Hippocampal formation (tissue), 2 donors: Measurements from ENCODE around the gene ACBD4.
"Not testable (repeated sequence)": the region's sequence is repeated elsewhere in the genome, so short reads cannot be mapped to it uniquely, and the experiment has no call there.

Experiments
- DNase-seq, 2 donors: peaks; one replicate each; lab custom pipeline; 2025; lab: John Stamatoyannopoulos, UW

Gene ACBD4

DNA sequence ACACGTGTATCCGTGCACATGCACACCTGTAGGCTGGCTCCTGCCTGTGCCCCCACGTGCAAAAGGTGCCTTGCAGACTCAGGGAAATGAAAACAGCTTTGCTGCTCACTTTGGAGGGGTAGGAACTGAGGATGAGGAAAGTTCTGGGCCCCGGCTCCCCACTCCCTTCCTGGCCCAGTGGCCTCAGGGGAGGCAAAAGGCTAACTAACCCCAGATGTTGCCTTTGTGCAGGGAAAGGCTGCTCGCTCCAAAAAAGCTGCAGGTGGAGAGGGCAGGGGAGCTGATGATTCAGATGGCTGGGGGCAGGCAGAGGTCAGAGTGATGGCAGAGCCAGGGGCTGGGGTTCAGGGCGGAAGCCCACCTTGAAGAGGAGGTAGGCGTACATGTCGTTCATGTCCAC lies 15.5 kb upstream of the ACBD4 start:
- DNase-seq: no peak

DNA sequence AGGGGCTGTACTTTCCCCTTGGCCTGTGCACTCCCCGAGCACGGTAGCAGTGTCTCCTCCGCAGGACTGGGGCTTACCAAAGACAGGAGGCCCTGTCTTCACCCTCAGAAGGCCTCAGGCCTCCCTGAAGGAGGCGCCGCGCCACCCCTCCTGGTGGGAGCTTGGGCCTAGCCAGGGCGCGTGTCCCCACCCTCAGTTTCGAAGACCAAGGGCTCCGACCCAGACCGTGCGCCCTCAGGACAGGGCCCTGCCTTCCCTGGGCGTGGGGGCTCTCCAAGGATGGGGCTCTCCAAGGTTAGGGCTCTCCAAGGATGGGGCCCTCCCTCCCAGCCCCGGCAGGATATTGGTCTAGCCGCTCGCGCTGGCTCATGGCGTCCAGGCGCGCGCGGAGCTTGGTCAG lies 14.9 kb upstream of the ACBD4 start:
- no peak for DNase-seq

DNA sequence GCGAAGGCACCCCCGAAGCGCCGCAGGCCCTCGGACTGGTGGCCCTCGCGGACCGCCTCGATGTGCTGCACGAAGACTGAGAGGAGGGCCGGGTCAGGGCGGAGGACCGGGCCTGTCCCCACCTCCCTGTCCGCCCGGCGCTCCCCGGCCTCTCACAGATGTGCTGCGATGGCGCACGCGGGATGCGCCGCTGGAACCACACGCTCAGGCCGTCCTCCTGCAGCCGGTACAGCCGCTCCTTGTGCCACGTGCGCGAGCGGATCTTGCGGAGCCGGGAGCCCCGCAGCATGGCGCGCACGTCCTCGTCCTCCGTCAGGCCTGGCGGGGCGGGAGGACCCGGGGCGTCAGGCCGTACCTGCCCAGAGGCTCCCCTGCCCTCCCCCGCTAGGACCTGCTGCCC lies 14.4 kb upstream of the ACBD4 start:
- DNase-seq: no peak

DNA sequence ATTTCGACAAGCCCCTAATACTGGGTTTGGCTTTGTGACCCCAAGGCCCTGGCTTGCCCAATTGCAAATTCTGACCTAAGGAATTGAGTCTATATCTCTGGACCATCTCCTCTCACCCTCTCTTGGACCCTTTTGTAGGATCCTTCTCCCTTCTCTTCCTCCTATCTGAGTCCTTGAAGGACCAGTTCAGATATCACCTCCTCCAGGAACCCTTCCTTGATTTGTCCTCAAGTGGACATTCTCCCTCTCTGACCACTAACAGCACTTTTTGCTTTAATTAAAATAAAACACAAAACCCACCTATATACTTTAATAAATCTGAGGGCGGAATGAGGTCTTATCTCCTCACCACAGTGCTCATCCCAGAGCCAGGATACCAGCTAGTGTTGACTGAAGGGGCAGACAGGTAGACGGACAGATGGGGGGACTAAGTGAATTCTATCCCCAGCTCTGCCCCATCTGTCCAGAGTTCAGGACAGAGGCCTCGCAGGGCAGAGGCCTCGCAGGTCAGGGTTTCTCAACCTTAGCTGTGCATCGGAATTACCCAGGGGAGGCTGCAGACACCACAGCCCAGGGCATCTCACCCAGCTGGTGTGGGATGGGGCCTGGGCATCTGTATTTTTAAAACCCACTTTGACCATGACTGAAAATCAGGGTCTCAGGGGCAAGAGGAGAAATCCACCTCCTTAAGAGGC lies 12.3 kb upstream of the ACBD4 start:
- no peak for DNase-seq

DNA sequence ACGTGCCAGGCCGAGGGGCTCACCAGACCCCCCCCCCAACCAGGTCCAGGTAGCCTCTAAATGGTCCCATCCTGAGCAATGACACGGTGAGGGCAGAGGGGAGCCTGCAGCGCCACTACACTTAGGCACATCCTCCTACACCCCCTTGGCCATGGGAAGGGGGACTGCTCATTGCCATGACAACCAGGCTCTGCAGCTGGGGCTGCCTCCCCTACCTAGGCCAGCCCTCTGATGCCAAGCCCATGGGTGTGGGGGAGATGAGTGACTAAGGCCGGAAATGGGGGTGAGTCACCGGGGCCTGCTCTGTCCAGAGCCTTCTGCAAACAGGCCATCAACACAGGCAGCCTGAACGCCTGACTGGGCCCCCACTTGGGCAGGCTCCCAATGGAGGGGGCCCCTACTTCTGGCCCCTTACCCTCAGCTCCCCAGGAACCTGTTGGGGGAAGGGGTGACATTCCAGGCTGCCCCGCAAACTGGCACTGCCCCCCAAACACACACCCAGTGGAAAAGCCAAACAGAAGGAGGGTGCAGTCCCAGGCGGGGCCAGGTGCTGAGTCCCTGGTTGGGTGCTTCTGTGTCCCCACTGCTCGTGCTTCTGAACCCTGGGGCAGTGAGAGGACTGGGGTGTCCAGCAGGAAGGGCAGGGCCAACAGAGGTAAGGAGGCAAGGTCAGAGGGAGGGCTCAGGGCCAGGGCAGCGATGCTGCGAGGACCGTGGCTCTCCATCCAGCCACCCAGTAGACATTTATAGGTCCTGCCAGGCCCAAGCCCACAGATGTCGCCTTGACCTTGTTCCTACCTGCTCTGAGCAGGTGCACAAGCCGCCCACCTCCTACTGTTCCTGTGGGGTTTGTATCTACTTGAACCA lies 11.3 kb upstream of the ACBD4 start:
- no peak for DNase-seq

GRCh38 chr17:45124797-45125122 lies 10.7 kb upstream of the ACBD4 start:
- DNase-seq: not testable (repeated sequence)

GRCh38 chr17:45125509-45125908 lies 10.0 kb upstream of the ACBD4 start:
- no peak for DNase-seq

DNA sequence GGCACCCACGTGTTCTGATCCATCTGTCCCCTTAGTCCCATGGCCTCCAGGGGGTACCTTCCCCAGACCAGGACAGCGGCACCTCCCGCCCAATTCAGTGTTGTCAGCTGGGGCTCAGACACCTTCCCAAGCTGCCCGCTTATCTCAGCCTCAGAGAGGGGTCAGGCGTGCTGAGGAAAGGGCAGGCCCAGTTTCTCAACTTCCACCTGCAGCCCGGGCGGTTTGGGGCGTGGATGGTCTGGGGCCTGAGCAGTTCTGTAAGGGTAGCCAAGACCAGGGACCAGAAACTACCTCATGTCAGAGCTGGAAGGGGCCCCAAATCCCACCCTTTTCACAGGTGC lies 8.3 kb upstream of the ACBD4 start:
- no peak for DNase-seq

- no peak for DNase-seq
Measured at GRCh38 chr17:45127548-45128300, 7.8 kb upstream of the ACBD4 start.

DNA sequence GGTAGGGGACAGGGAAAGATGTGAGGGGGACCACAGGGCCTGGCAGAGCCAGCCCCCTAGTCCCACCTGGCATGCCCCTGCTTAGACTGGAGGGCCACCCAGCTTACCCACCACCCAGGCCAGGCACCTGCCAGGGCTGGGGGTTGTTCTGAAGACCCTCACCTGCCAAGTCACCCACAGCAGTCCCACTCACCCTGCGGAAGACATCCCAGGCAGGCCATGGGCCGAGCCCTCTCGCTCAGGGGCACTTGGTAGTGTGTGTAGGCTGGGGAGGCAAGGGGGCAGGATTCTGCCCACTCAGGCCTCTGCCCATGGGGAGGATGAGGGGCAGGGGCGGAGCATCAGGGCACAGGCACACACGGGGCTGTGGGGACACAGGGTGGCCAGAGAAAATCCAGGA lies 7.2 kb upstream of the ACBD4 start:
- no peak for DNase-seq

DNA sequence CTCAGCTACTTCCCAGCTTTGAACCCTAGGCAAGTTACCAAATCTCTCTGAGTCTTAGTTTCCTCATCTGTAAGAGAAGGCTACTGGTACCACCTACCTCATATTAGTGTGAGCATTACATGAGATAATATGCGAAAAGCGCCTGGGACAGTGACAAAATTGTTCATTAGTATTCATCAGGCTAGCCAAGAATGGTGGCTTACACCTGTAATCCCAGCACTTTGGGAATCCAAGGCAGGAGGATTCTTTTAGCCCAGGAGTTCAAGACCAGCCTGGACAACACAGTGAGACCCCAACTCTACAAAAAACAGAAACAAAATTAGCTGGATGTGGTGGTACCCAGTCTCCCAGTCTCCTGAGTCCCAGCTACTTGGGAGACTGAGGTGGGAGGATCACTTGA lies 6.5 kb upstream of the ACBD4 start:
- DNase-seq: no peak

DNA sequence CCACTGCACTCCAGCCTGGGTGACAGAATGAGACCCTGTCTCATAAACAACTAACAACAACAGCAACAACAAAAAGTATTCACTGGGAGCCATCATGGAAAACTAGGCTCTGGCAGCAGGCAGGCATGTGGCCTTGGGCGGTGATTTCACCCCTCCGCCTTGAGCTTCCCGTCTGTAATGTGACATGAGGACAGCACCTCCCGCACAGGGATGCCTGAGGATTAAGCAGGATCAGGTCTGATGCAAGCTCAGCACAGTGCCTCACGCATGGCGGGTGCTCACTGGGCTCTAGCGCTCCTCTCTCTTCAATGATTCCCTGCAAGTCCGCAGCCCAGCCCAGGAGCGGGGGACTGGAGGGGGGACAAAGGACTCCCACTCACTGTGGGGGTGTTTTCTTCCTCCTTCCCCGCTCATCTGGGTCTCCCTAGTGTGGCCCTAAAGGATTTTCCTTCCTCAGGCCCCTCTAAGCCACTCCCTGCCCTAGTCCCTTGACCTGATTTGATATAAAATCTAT lies 6.0 kb upstream of the ACBD4 start:
- no peak for DNase-seq

DNA sequence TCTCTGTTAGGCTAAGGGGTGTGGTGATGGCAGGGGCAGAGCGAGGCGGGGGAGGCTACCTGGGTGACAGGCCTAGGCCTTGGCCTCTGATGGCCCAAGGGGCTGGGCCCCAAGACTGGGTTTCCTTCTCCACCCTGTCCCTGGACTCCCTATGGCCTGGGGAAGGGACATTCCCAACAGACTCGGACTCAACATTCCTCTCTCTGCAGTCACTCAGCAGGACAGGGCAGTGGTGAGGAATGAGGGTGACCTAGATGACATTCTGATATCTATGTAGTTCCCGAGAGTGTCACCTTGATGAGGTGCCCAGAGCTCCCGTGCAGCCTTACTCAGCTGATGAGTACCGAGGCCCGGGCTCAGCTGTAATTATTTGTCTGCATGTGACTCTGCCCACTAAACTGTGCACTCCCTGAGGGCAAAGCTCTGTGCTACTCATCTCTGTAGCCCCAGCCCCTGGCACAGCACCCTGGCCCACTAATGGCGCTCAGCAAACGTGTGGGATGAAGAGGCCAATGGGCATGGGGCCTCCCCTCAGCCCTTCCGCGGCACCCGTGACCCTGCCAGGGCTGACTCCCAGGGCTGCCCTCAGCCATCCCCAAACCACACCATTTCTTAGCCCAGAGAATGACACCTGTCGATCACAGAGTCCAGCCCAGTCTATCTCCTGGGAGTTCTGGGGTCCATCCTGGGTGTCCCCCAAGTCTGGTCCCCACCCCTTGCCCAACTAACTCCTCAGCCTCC lies 5.4 kb upstream of the ACBD4 start:
- no peak for DNase-seq

DNA sequence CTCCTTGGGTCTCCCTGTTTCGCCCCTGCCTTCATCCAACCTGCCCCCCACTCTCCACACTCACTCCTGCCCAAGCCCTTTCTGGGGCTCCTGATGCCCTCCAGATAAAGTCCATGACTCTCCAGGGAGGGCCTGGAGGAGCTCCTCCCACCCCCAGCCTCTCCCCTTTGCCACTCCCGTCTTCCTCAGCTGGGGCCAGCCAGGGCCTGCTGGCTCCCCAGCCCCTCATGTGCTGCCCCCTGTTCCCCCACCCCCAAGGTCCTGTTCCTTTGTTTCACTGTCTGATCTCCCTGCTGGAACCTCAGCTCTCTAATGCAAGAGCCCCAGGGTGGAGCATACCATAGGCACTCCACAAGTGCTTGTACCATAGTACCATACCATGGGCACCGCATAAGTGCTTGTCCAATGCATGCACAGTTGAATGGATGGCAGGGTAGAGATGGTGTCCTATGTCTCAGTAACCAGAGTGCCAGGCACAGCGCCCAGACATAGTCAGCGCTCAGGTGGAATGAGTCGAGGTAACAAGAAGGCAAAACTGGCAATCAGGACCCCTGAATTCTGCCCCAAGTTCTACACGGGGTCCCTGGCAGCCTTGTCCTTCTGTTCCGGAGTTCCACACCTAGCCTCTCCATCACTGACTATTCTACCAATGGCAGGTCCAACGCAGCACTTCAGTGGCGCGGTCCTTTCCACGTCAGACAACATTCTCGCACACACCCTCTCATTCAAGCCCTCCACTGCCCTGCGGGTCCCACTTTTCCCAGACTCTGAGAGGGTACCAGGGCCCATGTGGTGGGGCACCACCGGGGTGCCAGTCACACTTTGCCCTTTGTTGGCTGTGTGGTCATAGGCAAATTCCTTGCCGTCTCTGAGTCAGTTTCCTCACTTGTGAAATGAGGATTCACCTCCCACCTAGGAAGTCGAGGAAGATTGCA lies 4.5 kb upstream of the ACBD4 start:
- DNase-seq: no peak

DNA sequence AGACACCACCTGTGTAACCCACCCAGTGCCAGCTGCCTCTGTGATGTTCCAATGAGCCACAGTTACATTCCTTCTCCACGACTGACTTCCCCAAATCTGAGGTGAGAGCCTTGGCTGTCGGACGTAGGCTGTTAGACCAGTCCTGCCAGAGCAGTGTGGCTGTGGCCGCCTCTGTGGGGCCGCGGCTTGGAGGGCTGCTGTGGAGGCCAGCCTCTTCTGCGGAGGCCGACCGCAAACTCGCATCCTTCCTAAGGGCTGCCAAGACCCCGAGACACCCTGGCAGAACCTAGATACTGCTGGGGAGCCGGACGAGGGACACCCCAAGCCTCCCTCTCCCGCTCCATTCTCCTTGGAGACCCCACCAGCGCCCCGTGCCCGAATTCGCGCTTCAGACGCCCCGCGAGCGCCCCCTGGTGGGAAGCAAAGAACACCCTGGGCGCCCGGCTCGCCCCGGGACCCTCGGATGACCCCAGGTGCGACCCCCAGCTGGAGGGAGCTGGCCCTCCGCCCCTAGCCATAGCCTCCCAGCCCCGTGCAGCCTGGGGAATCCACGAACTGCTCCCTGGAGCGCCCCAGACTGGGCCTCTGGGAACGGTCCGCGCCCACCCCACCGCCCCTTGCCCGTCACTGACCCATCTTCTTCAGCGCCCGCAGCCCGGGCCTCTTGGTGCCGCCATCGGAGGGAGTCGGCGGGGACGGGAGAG lies 3.7 kb upstream of the ACBD4 start:
- no peak for DNase-seq

DNA sequence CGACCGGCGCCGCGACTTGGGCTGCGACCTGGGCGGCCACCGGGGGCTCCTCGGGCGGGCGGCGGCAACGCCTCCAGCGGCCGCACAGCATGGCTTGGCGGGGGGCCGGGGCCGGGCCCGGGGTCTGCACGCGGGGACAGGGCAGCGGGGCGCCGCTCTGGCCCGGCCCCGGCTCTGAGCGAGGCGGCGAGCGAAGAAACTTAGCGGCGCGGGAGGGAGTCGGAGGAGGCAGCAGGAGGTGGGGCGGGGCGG lies 3.2 kb upstream of the ACBD4 start, which contains the start of gene PLCD3:
TSS of gene PLCD3 (minus strand) at position 196 of the 252 bp plus-strand sequence. CDS start at position 91, 105 bp downstream.
- no peak for DNase-seq

GRCh38 chr17:45132572-45133463 lies 2.7 kb upstream of the ACBD4 start:
- DNase-seq: peak; percentile 55 to 72

DNA sequence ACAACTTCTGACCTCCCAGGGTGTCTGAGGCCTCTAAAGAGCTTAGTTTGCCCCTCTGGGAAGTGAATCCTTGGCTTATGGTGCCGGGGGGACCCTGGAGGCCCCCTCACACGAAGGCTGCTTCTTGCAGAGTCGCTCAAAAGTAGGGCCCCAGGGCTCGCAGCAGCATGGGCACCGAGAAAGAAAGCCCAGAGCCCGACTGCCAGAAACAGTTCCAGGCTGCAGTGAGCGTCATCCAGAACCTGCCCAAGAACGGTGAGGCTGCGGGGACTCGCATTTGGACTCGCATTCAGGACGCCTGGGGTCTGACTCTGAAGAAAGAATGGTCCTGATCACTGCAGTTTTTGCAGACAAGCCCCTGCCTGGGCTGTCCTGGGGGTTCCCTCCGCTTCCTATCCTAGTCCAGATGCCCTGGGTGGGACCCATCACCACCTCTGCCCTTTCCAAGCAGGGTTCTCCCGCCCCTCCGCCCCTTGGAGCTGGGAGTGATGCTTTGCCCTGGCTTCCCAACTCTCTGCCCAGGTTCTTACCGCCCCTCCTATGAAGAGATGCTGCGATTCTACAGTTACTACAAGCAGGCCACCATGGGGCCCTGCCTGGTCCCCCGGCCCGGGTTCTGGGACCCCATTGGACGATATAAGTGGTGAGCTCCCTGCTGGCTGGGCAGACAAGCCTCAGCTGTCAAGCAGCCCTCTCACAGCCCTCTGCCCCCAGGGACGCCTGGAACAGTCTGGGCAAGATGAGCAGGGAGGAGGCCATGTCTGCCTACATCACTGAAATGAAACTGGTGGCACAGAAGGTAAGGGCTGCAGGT lies 698 bp downstream of the ACBD4 start:
- no peak for DNase-seq
